NOMO-1 treated with DMSO at 0.1 percent for 48 hours (cell line): ENCODE results near the gene CDH23.
A peak's percentile ranks its signal among the peaks of the same experiment; 100 is the strongest.

Experiments
- DNase-seq: peaks from one replicate; lab custom pipeline; 2025; ENCODE audit not compliant: unreplicated experiment; lab: John Stamatoyannopoulos, UW

Gene CDH23

GRCh38 chr10:71778071-71778825 is 381.5 kb downstream of the CDH23 start:
- peak; percentile 6 for DNase-seq

DNA sequence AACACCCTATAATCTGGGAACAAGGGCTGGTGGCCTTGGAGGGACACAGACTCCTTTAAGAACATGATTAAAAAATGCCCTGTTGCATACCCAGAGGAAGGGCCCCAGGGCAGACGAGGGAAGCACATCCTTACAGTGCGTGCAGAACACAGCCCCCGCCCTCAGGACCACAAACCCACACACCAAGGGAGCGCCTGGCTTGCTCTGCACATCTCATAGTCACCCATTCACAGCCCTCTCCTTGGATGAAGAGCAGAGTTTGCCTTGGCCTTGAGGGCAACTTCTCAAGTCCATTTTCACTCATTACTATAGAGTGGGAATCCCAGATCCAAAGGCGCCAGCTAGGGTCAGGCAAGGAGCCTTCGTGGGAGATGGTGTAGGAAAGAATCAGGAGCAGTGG is 382.9 kb downstream of the CDH23 start:
- no peak for DNase-seq

DNA sequence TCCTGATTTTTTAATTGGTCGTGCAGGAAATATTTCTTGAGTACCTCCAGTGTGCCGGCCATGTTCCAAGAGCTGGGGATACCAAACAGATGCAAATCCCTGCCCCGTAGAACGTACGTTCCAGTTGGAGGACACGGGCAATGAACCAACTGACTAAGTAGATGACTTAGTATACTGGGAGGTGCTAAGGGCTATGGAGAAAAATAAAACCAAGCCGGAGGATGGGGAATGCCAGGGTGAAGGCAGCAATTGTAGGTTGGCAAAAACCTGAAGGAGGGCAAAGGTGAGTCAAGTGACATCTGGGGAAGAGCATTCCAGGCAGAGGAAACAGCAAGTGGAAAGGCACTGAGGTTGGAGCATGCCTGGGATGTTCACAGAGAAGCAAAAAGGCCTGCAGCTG is 383.4 kb downstream of the CDH23 start:
- no peak for DNase-seq

DNA sequence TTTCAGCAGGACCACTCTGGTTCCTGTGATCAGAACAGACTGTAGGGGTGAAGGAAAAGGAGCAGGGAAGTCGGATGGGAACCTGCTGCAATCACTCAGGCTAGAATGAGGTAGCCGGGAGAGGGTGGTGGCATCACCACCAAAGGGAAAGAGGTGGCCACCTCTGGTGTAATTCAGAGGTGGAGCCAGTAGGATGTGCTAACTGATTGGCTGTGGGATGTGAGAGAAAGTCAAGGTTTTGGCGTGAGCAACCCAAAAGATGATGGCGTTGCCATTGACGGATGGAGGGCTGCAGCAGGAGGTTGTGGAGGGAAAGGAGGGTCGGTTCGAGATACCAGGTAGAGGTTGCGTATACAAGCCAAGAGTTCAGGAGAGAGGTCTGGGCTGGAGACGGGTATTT is 384.0 kb downstream of the CDH23 start:
- no peak for DNase-seq

GRCh38 chr10:71782221-71782916 is 385.6 kb downstream of the CDH23 start:
- DNase-seq: no peak

GRCh38 chr10:71782917-71783490 is 386.3 kb downstream of the CDH23 start:
- no peak for DNase-seq

- no peak for DNase-seq
These were observed 387.4 kb downstream of the CDH23 start for GRCh38 chr10:71783917-71784678.

DNA sequence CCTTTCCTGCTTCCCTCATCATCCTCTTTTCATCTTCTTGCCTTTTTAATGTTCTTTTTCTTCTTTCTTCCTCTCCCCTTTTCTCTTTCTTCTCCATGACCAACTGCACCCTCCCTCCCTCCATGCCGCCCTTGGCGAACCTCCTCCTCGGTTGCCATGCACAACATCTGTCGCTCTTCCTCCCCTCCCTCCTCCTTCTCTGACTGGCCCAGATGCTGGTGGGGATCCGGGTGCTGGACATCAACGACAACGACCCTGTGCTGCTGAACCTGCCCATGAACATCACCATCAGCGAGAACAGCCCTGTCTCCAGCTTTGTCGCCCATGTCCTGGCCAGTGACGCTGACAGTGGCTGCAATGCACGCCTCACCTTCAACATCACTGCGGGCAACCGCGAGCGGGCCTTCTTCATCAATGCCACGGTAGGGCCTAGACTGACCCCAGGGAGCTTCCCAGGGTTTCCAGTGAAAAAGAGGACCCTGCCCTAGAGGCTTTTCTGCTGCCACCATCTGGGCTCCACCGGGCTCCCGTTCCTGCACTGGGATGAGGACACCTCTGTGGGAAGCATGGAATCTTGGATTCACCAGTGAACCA is 388.1 kb downstream of the CDH23 start:
- no peak for DNase-seq

GRCh38 chr10:71788954-71789353 is 392.2 kb downstream of the CDH23 start:
- DNase-seq: no peak

DNA sequence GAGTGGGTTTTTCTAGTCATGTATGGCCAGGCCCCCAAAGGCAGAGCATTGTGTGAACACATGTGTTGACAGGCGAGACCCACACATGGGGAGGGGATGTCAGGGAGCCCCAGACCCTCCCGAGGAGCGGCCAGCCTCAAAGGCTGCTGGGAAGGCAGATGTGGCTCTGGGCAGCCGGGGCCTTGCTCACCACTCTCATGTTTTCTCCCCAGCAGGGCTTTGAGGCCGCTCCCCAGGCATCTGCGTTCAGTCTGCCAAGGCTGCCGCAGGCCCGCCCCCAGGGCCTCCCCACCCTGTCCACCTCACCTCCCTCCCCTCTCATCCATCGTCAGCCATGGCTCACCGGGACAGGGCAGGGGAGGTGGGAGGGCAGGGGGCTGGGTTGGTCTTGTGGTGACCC is 393.2 kb downstream of the CDH23 start:
- no peak for DNase-seq

GRCh38 chr10:71790749-71791440 is 394.2 kb downstream of the CDH23 start:
- DNase-seq: no peak

GRCh38 chr10:71795248-71795647 is 398.5 kb downstream of the CDH23 start:
- DNase-seq: peak; percentile 12

DNA sequence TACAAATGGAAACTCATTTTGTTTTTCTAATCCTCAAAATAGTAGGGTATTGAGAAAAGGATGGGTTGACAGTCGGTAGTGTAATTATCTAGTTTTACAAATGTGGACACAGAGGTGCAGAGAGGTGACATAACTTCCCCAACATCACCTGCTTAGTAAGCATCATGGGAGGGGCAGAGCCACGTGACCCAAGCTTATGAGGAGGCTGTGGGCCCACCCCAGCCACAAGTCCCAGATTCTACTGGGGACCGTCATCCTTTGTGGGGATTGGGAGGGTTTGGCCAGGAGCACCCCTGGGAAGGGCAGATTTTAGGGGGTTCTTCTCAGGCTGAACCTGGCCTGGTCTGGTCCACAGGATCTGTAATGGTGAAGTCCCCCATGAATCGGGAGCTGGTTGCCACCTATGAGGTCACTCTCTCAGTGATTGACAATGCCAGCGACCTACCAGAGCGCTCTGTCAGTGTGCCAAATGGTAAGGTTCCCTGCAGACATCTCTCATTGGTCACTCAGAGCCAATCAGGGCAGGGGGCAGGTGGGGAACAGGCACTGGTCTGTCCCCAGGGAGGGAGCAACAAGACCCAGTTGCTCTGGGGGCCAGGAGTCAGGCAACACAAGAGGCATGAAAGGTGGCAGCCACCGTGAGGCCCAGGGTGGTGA is 400.2 kb downstream of the CDH23 start:
- DNase-seq: no peak

DNA sequence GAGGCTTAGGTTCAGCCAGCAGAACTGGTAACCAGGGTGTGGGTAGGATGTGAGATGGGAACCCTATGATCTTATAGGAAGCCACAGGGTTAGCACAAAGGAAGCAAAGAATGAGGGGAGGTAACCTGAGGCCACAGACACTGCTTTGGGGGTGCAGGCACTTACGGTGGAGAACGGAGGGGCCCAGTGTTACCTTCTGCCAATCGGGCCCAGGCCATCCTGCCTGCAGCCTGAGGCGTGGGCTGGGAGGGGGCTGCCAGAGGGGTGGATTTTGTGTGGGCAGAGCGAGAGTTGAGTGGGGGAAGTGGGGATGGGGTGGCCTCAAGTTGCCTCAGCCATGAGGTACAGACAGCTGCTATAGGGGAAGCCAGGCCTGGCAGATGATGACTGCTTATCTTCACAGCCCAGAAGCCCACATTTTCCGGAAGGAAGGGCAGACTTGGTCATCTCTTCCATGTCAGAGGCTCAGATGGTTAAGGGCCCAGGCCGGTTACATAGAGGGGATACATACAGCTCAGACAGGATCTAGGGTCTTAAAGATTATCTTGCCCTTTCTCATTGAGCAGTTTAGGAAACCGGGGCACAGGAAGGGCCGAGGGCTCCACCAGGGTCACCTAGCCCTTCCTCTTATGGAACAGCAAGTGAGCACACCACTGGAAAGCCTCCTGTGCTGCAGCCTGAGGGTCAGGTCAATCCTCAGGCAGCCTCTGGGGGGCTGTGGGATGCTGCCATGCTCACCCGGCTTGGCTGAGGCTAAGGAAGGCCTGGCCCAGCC is 401.0 kb downstream of the CDH23 start:
- no peak for DNase-seq

DNA sequence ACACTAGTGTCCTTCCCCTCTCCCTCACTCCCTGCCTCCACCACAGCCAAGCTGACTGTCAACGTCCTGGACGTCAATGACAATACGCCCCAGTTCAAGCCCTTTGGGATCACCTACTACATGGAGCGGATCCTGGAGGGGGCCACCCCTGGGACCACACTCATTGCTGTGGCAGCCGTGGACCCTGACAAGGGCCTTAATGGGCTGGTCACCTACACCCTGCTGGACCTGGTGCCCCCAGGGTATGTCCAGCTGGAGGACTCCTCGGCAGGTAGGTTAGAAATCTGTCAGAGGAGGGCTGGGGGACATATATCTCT is 401.5 kb downstream of the CDH23 start:
- no peak for DNase-seq

- no peak for DNase-seq
These were observed 402.4 kb downstream of the CDH23 start for GRCh38 chr10:71799112-71799511.

- DNase-seq: no peak
These were observed 403.1 kb downstream of the CDH23 start for GRCh38 chr10:71799608-71800453.

GRCh38 chr10:71801361-71801760 is 404.6 kb downstream of the CDH23 start:
- DNase-seq: peak; percentile 84

- DNase-seq: no peak
These were observed 405.5 kb downstream of the CDH23 start for GRCh38 chr10:71802235-71802634.
